ENCODE measurements around the gene RPL3. TPM values are rescaled to one million over a fixed set of nuclear protein-coding genes. Genes with fewer than 3 reads are reported as not detected.
"Not testable (repeated sequence)": the region's sequence is repeated elsewhere in the genome, so short reads cannot be mapped to it uniquely, and the experiment has no call there.

Gene RPL3
- total and polyA plus RNA-seq, 8 donors, result 1,199 to 2,659 (median 1,706) TPM

DNA sequence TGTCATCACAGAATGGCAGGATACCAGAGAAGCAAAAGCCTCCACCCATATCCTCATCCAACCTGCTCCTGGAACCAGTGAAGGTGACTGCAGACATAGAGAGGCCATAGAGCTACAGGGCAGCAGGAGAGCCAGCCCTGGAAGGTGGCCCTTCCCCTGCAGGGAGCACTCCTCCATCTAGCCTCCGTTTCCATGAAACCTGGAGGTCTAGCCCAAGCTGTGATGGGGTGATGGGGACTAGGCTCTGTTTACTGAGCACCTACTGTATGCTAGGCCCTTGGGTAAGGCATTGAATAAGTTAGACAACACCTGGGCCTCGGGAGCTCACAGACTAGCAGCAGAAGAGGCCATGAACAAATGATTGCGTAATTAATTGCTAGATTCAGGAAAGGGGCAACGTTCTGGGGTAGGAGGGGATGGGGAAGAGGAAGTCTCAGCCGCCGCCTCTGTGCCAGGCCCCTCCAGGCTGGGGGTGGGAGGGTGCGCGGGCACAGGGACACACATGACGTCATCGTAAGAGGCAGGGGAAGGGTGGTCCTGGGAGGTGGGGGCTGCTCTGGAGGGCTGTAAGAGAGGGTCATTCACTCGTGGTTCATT is 29.6 kb upstream of the RPL3 start:
- H3K27ac ChIP-seq, result peak overlapping the region; percentile 13 to 74 (median 59)
- TF ChIP-seq, protein P1, sequence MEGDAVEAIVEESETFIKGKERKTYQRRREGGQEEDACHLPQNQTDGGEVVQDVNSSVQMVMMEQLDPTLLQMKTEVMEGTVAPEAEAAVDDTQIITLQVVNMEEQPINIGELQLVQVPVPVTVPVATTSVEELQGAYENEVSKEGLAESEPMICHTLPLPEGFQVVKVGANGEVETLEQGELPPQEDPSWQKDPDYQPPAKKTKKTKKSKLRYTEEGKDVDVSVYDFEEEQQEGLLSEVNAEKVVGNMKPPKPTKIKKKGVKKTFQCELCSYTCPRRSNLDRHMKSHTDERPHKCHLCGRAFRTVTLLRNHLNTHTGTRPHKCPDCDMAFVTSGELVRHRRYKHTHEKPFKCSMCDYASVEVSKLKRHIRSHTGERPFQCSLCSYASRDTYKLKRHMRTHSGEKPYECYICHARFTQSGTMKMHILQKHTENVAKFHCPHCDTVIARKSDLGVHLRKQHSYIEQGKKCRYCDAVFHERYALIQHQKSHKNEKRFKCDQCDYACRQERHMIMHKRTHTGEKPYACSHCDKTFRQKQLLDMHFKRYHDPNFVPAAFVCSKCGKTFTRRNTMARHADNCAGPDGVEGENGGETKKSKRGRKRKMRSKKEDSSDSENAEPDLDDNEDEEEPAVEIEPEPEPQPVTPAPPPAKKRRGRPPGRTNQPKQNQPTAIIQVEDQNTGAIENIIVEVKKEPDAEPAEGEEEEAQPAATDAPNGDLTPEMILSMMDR (IDR thresholded peaks at IDR 0.05), result no peak
- no peak for FAIRE-seq
- H3K4me1 ChIP-seq, result peaks cover 0 to 11% (median 0%) of the 10 kb centered on the region in 3 donors
- intact Hi-C loops (cut with DNase I), result no loop called here
- peak overlapping the region; percentile 35 to 73 (median 54) for H3K4me3 ChIP-seq
- H3K27me3 ChIP-seq, result no peaks in the 10 kb centered on the region
- peak in 3 of 4 donors; percentile 14 to 51 (median 30) for ATAC-seq
- H3K9me3 ChIP-seq, result no peaks in the 10 kb centered on the region
- no peak for DNase-seq
- 24 to 26% methylated on average over 11 of the region's 11 CpGs for WGBS, 2 donors
- H3K36me3 ChIP-seq, result no peaks in the 10 kb centered on the region

DNA sequence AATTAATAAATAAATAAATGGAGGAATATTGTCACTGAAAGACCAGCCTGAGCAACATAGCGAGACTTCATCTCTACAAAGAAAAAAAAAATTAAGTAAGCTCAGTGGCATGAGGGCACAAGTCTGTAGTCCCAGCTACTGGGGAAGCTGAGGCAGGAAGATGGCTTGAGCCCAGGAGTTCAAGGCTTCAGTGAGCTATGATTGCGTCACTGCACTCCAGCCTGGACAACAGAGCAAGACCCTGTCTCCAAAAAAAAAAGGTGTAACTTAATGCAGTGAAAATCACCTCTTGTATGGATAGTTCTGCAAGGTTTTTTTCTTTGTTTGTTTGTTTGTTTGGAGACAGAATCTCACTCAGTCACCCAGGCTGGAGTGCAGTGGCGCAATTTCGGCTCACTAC is 25.8 kb upstream of the RPL3 start:
- DNase-seq, result no peak
- no peak overlapping the region for H3K4me3 ChIP-seq
- intact Hi-C loops (cut with DNase I), result no loop called here
- ATAC-seq, result no peak
- TF ChIP-seq, protein P1 (IDR thresholded peaks at IDR 0.05), result no peak
- H3K36me3 ChIP-seq, result no peaks in the 10 kb centered on the region
- no peaks in the 10 kb centered on the region for H3K9me3 ChIP-seq
- peaks cover 0 to 8% (median 0%) of the 10 kb centered on the region in 3 donors for H3K4me1 ChIP-seq
- H3K27ac ChIP-seq, result no peak overlapping the region
- WGBS, 2 donors, result 97 to 100% methylated on average over 4 of the region's 4 CpGs
- no peak for FAIRE-seq
- H3K27me3 ChIP-seq, result no peaks in the 10 kb centered on the region

DNA sequence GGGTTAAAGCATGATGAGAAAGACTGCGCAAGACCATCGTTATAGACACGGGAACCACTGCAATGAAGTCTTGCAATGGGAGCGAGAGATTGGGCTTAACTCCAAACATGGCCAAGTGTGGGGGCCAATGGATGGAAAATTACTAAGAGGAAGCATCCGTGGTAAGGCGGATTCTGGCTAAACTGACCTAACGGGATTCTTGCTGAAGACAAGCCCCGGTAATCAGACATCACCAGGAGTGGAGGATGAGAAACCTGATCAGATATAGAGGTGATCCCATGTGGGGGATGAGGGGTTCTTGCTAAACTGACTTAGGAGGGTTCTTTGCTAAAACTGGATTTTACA is 24.6 kb upstream of the RPL3 start:
- no peaks in the 10 kb centered on the region for H3K27me3 ChIP-seq
- H3K36me3 ChIP-seq, result no peaks in the 10 kb centered on the region
- no peak overlapping the region for H3K27ac ChIP-seq
- TF ChIP-seq, protein P1 (IDR thresholded peaks at IDR 0.05), result no peak
- intact Hi-C loops (cut with DNase I), result no loop called here
- peaks cover 0 to 6% (median 0%) of the 10 kb centered on the region in 3 donors for H3K4me1 ChIP-seq
- H3K9me3 ChIP-seq, result no peaks in the 10 kb centered on the region
- ATAC-seq (no peak), FAIRE-seq (no peak), DNase-seq (no peak)
- H3K4me3 ChIP-seq, result no peak overlapping the region
- WGBS, 2 donors, result 73 to 75% methylated on average over 8 of the region's 8 CpGs

DNA sequence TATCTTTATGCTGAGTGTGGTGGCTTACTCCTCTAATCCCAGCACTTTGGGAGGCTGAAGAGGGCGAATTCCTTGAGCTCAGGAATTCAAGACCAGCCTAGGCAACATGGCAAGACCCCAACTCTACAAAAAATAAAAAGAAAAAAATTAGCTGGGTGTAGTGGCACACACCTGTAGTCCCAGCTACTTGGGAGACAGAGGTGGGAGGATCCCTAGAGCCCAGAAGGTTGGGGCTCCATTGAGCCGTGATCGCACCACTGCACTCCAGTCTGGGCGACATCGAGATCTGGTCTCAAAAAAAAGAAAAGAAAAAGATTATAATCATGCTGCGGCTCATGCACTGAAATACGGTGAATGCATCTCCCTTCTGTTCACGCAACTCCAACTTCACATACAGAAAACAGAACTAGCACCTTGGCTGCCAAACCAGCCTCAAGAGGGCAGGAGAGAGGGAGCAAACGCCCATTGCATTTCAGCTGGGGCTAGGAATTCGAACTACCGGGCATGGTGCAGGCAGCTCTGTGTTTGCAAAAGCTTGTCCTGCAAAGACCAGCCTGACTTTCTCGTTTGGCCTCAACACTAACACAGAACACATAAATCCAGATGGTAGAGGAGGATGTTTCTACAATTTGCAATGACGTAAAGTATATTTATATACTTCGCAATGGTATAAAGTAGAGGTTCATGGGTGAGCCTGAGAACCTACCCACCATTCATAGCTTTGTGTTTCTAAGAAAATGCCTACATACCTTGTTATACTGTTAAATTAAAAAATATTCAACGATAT is 24.0 kb upstream of the RPL3 start:
- Histone ChIP-seq H3K27ac (peak overlapping the region in 1 of 4 donors; percentile 11), H3K4me3 (no peak overlapping the region), H3K27me3 (no peaks in the 10 kb centered on the region), H3K4me1 (peaks cover 0 to 2% (median 0%) of the 10 kb centered on the region in 3 donors), H3K9me3 (no peaks in the 10 kb centered on the region), H3K36me3 (no peaks in the 10 kb centered on the region)
- DNase-seq (peak in 5 of 6 donors; percentile 66 to 81 (median 68)), ATAC-seq (peak; percentile 93 to 99 (median 98)), FAIRE-seq (no peak)
- TF ChIP-seq, protein P1 (IDR thresholded peaks at IDR 0.05), result peak; percentile 40 to 76 (median 65)
- 20 to 22% methylated on average over 15 of the region's 15 CpGs for WGBS, 2 donors
- intact Hi-C loops (cut with DNase I), result no loop called here

DNA sequence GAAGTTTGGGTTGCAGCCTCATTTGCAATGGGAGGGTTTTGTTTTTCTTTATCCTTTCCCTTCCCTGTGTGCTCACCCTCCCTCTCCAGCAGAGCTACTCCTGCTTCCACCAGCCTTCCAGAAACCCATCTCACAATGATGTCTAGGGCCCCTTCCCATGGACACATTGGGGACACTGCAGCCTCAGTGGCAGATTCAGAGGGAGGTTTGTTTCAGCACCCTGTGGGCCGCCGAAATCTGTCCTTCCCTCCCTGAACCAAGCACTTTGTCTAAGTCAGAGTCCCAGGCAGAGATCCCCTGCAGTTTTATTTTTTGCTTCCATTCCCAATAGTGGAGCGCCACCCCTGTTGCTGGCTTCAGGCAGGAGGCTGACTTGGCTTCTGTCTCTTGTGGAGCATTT is 21.8 kb upstream of the RPL3 start:
- no peaks in the 10 kb centered on the region for H3K36me3 ChIP-seq
- H3K4me3 ChIP-seq, result no peak overlapping the region
- ATAC-seq (no peak), DNase-seq (no peak), FAIRE-seq (no peak)
- no peaks in the 10 kb centered on the region for H3K9me3 ChIP-seq
- no peaks in the 10 kb centered on the region for H3K27me3 ChIP-seq
- H3K4me1 ChIP-seq, result peaks cover 0 to 6% (median 6%) of the 10 kb centered on the region in 3 donors
- TF ChIP-seq, protein P1 (IDR thresholded peaks at IDR 0.05), result no peak
- 91 to 94% methylated on average over 3 of the region's 3 CpGs for WGBS, 2 donors
- no peak overlapping the region for H3K27ac ChIP-seq
- intact Hi-C loops (cut with DNase I), result no loop called here

DNA sequence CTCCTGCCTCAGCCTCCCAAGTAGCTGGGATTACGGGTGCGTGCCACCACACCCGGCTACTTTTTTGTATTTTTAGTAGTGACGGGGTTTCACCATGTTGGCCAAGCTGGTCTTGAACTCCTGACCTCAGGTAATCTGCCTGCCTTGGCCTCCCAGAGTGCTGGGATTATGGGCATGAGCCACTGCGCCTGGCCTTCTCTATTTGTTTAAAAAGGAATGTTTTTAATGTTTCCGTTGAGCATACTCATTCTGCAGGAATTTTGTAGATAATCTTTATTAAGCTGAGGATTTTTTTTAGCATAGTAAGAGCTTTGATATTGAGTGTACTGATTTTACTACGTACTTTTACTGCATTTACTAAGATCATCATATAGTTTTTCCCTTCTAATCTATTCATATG is 20.4 kb upstream of the RPL3 start:
- peaks cover 6 to 18% (median 9%) of the 10 kb centered on the region in 3 donors for H3K4me1 ChIP-seq
- H3K27ac ChIP-seq; DNase-seq; intact Hi-C loops (cut with DNase I); ATAC-seq; FAIRE-seq; H3K4me3 ChIP-seq; H3K36me3 ChIP-seq; H3K27me3 ChIP-seq; H3K9me3 ChIP-seq: not testable (repeated sequence)
- WGBS, 2 donors, result 70 to 73% methylated on average over 7 of the region's 7 CpGs

Measured in pancreas (tissue), 10 donors.